Stimulated activated CD8-positive, alpha-beta memory T cell treated with anti-CD3 and anti-CD28 coated beads, Interleukin-7, amount 100 ng/mL, for 4 hours (primary cell): Measurements from ENCODE around the gene MTIF3.
A peak's percentile ranks its signal among the peaks of the same experiment; 100 is the strongest.

Experiments
- DNase-seq, 2 donors: peaks; one replicate each; pipeline ENCODE4 v3.0.0-alpha.2; 2020; ENCODE audit warnings: low read depth in 2 of 2

The MTIF3 gene, protein sequence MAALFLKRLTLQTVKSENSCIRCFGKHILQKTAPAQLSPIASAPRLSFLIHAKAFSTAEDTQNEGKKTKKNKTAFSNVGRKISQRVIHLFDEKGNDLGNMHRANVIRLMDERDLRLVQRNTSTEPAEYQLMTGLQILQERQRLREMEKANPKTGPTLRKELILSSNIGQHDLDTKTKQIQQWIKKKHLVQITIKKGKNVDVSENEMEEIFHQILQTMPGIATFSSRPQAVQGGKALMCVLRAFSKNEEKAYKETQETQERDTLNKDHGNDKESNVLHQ

DNA sequence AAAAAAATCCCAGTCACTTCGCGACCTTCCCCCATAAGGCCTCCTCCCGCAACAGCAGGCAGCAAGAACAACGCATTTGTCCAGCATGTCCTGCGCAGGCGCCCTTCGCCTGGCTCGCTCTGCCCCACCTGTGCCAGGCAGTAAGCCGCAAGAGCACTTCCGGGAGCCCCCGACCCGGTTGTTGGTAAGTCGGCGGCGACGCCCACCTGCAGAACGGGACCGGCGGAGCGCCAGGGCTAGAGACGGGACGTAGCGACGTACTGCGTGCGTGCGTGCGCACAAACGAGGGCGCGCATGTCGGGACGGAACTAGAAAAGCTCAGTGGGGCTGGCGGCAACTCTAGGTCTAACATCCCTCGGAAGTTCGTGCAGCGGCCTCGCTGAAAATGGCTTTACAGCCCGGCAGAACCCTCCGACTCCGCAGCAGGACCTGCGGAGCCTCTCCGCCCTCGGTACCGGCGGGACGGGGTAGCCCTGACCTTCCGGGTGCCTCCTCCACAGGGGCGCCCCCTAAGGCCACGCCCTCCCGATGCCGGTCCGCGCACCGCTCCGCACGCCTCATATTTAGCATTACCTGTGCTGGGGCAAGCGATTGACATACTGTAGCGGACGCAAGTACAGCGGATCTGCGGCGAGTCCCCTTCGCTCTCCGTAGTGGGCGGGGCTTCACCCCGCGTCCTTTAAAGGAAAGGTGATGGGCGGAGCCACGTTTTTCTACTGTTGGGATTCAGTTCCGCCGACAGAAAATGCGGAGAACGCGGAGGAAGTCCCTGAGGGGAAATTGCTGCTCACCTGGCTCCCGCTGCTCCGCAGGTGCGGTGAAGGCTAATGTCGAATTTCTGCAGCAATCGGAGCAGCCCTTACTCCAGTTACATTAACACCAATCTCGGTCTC, at the start of gene MTIF3:
Gene MTIF3 (minus strand): TSS at position 629 of the 893 bp plus-strand sequence. CDS start 10,116 bp downstream, outside the sequence.
- DNase-seq: peak; percentile 93 to 94

DNA sequence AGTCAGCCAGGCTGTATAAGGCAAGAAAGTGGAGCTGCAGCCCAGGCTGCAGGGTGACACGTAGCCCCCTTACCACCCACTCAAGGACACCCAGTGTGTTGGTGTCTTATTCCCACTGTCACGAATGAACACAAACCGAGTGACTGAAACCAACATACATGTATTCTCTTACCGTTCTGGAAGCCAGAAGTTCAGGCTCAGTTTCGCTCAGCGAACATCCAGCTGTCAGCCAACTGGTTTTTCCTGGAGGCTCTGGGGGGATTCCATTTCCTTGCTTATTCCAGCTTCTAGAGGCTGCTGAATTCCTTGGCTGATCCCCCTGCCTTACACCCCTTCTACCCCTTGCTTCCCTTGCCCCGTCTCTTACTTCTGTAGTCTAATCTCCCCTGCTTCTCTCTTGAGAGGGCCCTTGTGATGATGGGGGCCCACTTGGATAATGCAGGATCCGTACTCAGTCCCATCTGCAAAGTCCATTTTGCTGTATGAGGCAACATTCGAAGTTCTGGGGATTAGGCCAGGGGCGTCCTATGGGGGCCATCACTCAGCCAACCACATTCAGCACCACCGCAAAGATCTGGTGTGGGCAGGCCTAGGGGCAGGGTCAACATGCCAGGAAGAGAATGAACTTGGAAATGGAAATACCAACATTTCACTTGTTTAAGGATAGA, 47.3 kb upstream of the MTIF3 start:
- no peak for DNase-seq

DNA sequence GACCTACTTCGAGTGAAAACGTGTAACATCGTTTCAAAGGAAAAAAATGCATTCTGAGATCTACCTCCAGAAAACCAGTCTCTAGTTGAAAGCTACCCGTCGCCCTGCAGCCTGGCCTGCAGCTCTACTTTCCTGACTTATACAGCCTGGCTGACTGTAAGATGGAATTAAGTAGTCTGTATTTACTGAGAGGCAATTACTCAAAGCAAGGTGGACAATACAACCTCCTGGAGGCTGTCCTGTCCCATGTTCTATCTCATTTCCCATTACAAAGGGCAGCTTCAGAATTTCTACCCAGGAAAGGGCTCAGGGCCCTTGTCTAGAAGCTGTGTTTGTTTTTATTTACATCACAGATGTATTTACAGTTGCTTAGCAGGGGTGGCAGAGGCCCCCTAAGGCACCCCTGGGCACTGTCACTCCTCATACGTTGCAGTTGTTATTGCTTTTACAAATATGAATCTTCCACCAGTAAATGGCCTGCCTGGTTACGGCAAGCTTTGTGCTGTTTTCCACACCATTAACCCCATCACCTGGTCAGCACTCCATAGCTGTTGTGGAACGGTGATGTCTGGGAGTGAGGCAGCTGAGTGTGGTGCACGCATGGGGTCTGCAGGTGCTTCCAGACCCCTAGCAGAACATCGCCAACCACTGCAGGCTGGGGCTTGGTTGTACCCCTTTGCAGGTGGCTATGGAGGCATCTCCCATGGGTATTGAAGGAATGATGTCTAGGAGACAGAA, 46.3 kb upstream of the MTIF3 start:
- no peak for DNase-seq

DNA sequence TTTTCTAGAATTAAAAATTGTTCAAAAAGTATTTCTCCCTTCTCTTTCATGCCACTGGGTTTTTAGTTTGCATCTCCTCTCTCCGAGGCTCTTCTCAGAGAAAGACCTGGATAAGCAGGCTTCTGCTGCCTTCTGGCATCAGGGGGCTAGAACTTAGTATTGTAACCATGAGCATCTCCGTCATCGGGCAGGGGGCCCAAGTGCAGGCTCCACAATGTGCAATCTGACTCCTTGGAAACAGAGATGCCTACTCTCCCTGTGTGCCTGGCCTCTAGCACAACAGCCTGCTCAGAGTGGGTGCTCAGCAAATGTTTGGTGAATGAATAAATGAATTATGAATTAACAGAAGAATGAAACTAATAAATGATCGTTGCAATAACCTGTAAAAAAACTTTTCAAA, 45.6 kb upstream of the MTIF3 start:
- DNase-seq: no peak

DNA sequence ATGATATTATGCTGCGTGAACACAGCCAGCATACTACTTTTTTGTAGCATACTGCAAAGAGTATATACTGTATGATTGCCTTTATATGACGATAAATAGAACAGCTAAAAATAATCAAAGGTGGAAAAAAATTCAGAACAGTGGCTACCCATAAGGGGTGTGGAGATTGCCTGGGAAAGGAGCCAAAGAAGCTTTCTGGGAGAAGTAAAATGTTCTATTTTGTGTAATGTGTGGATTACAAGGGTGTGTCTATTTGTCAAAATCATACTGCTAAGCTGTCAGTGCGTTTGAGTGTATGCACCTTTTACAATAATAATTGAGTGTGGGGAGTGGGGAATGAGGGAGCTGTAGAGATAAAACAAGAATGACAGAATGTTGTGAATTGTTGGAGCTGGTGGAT, 45.2 kb upstream of the MTIF3 start:
- no peak for DNase-seq

DNA sequence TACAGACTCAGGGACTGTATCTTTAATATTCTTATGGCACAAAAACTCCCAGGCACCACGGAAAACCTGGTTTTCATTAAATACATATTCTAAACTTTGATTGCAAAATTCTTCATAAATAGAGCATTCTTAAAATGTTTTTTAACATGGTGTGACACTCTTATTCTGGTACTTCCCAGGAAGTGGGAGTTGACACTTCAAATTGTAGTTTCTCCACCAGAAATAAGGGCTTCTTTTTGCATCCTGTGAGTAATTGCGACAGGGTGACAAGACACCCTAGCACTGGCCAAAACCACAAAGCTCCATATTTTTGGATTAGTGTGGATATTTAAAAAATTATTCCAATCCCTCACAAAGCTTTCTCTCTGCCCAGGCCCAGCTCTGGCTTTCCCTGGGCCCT, 43.6 kb upstream of the MTIF3 start:
- no peak for DNase-seq

DNA sequence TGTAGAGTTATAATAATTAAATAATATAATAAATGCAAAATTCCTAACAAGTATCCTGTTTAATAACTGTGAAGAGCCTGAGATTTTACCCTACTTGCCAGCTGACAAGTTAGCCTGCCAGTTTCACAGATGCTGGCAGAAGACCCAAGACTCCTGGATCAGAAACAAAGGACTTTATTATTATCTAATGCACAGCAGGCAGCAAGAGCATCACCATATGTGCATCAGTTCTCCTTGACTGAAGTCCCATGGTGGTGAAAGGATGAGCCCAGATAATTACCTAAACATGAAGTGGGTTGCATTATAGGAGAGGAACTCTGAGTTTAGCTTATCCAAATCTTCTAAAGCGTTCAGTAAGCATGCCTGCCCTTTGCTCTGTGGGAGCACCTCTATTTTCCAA, 39.1 kb upstream of the MTIF3 start:
- DNase-seq: no peak

DNA sequence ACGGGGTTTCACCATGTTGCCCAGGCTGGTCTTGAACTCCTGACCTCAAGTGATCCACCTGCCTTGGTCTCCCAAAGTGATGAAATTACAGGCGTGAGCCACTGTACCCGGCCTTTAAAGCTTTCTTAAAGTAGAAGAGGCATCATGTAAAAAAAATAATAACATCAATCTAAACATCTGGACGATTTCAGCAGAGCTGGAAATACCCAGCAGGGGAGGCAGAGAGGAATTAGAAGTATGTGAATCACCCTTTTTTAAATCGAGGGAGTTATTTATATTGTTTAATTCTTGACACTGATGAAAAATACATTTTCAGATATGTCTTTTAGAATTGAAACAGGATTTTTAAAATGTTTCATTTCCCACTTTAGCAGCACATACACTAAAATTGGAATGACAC, 37.4 kb upstream of the MTIF3 start:
- no peak for DNase-seq

DNA sequence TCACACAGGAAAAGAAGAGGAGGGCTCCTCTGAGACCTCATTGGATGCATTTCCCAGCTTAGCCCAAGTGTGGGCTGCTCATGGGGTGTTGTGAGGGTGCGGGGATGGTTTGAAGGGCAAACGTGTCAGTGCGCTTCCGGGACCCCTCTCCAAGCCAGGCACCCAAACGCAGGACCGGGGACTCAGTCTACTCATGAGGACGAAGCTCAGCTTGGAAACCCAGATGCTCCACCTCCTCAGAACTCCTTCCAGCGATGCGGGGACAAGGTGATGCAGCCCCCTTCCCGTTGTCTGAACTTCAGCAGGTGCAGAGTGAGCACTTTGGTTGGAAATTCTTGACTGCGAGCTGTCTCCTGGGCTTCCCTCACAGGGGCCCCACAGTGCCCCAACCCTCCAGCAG, 33.1 kb upstream of the MTIF3 start:
- no peak for DNase-seq

DNA sequence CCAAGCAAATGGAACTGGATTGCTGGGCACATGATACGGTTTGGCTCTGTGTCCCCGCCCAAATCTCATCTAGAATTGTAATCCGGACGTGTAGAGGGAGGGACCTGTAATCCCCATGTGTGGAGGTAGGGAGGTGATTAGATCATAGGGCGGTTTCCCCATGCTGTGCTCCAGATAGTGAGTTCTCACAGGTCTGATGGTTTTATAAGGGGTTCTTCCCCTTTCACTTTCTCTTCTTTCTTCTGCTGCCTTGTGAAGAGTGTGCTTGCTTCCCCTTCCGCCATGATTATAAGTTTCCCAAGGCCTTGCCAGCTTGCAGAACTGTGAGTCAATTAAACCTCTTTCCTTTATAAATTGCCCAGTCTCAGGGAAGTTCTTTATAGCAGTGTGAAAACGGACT, 32.6 kb upstream of the MTIF3 start:
- no peak for DNase-seq

DNA sequence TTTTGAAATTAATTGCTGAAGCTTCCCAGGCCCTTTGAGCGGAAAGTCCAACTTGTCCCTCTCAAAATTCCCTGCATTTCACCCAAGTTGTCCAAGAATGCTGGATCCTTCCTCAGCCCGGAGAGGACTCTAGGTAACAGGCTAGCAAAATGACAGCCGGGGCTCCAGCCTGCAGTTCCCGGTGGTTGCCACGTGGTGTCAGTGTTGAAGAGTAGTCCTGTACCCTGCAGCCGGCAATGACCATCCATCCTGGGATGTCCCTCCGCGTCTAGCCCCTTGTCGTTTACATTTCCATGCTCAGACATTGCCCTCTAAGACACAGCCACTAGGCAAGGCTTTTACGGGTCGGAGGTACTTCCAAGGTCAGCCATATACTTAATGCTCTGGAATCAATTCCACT, 31.4 kb upstream of the MTIF3 start:
- no peak for DNase-seq

DNA sequence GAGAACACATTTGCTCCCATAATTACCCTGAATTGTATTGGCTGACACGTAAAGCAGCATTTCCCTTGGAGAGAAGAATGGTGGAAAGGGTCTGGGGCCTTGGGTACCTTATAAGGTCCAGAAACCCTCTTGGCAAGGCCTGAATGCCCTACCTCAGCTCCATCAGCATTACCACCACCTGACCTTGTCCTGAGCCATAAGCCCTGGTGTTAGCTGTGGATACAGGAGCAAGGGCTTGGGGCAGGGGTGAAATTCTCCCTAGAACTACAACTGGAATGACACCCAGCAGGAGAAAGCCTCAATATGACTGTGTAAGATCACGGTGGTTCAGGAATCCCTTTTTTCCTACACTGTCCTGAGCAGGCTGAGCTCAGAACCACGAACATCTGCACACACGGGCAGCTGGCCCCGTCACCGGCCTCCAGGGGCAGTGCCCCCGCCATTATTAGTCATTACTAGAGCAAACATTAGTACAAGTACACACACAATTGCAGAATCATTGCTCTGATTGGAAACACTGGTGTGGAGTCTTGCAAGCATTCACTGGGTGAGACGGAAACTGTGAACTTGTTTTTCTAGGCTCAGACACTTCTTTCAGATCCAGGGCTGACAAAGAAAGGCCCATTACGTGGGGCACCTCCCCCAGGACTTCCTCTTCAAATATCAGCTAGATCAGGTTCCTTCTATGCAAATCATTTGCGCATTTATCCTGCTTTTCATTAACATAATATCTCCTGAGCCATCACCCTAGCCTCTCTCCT, 26.8 kb upstream of the MTIF3 start:
- no peak for DNase-seq

DNA sequence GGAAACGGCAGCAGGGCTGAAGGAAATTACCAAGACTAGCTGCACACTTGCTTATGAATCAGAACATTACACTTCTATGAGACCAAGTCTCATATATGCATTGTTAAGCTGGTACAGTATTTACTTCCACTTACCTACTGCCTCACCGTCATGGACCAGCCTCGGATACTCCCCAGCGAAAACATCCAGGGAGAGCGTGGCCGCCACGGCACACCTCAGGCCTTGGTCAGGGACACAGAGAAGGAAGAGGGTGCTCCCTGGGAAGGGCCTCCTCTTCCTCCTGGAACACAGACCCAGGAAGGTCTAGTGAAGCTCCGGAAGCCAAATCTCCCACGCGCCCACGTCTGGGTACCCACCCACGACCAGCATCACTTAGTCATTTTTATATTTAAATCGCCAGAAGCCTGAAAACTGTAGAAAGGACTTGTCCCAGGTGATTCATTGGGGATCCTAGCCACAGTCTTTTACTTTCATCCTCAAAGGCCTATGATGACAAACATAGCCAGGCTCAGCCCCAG, 24.4 kb upstream of the MTIF3 start:
- no peak for DNase-seq

DNA sequence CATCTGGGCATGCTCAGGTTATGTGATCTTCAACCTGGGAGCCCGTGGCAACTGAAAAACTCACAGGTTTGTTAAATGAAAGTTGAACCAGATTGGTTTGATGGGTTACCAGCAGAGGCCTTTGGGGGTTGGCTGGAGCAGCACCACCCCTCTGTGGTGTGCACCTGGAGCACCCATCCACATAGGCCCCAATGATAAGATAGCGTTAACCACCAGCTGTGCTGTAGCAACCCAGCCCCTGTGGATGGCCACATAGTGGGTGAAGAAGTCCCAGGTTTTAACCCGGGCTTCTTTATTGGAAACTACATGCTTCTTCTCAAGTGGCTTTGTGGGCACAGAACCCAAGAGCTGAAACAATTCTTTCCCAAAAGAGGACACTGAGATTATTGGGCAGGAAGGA, 22.6 kb upstream of the MTIF3 start:
- no peak for DNase-seq

DNA sequence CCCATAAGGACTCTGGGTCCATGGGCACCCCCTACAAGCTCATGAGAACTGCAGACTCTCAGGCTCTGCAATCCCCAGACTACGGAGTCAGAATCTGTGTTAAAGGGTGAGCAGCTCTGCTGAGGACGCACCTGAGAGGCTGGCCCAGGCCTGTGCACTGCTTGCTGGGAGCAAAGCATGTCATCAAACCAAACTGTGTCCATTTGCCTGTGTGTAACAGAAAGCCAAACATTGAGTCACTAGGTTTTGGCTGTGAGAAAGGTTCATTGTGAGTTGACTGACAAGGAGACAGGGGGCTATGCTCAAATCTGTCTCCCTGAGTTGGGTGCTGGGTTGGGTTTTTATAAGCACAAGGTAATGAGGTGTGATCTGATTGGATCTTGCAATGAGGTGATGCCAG, 22.1 kb upstream of the MTIF3 start:
- no peak for DNase-seq

DNA sequence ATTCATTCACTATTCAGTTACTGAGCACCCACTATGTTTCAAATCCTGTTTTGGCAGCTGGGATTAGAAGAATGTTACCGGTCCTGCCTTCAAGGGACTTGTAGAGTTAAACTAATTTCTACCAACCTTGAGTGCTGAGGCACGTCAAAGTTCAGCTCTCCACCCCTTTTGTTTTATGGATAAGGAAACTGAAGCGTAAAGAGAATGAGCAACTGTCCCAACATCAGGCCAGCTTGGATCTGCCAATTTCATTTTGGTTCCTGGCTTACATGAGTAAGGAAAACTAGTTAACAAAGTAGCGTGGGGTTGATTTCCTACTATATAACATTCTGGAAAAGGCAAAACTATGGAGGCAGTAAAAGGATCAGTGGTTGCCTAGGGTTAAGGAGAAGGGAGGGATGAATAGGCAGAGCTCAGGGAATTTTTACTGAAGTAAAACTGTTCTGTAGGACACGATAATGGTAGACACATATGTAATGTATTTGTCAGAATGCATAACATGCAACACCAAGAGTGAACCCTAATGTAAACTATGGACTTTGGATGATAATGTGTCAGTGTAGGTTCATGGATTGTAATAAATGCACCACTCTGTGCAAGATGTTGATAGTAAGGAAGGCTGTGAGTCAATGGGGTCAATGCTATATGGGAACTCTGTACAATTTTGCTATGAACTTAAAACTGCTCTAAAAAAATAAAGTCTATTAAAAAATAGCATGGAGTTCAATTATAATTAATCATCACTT, 19.9 kb upstream of the MTIF3 start:
- no peak for DNase-seq

DNA sequence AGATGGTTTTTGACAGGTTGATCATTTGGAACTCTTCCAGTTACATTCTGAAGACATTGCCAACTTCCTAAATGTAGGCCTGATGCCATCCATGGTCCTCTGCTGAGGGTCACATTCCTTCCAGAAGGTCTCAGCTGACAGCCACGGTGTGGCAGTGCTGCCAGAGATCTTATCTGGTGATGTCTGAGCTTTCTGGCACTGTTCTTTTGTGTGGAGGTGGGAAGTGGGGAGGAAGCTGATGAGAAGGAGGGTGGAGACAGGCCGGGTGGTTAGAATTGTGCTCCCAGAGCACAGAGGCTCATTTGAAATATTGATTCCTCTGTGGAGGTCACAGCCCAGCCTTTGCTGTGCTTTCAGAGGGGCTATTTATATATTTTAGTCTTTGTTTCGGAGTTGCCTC, 16.1 kb upstream of the MTIF3 start:
- DNase-seq: no peak

DNA sequence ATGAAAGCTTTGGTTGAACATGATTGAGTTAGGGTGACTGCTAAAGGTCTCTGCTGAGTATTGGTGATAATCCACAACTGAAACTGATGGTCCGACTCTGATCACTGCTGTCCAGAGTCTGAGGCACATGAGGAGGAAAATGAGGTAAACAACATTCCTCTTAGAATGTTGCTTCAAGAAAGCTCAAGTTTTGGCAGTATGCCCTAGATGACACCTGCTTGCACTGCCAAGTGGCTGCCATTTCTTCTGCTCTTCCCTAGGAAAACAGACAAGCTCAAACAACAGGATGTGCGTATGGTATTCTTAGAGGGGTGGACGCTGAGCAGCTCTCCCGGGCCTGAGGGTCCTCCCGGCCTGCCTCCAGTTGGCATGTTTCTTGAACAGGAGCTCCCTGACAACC, 15.2 kb upstream of the MTIF3 start:
- DNase-seq: no peak

DNA sequence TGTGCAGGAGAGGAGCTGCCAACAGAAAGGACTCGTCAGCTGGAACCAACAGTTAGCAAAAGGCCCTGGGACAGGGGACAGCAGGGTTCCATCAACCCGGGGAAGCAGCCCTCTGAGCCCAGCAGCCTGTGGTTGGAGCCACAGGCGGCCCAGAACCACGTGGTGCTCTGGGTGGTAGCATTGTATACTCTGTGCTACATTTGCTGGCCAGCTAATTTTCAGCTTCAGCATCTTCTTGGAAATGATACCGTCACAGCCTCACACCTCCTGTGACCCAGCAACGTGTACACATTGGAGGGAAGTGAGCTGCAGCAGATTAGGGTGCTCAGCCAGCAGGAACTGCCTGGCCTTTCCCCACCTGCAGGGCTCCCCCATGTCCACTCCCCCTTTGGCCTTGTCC, 13.1 kb upstream of the MTIF3 start:
- DNase-seq: no peak

DNA sequence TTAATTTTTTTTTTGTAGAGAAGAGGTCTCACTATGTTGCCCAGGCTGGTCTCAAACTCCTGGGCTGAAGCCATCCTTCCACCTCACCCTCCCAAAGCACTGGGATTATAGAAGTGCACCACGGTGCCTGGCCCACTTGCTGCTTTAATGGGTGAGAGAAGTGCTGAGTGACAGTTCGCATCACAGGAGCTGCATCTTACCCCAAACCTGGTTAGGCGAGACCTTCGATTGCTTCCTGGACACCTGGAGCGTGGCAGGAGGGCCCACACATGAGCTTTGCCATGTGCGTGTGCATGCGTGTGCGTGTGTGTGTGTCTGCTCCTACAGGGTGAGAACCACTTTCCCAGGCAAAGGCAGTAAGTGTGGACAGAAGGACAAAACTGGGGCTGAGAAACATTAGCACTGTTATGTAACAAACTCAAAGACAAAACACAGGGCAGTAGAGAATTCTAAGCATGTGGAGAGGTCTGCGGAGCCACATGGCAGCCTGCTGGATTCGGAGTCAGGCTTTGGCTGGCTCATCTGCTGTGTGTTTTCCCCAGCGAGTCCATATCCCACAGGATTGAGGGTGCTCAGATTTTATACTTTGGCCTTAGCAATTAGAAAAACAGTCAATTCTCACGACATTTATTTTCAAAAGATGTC, 11.7 kb upstream of the MTIF3 start:
- DNase-seq: no peak
